AG09309 (cell line): Measurements from ENCODE around the gene NUCB1.
"Not testable (repeated sequence)": the region's sequence is repeated elsewhere in the genome, so short reads cannot be mapped to it uniquely, and the experiment has no call there.

Source experiments
- DNase-seq: peaks from one replicate; pipeline ENCODE4 v3.0.0-alpha.2; 2010; ENCODE audit warnings: low read depth
- H3K4me3 ChIP-seq: 2 replicates; pipeline ENCODE4 v1.5.1; 2011; ENCODE audit warnings: mild to moderate bottlenecking, low read depth, low read length, moderate library complexity; ENCODE audit not compliant: control insufficient read depth
- CTCF ChIP-seq: IDR thresholded peaks from 2 replicates; pipeline ENCODE4 v1.5.1; 2011; ENCODE audit warnings: mild to moderate bottlenecking, low read depth, low read length, inconsistent platforms; ENCODE audit not compliant: insufficient read depth, control insufficient read depth; ENCODE audit errors: missing control alignments

The NUCB1 gene

GRCh38 chr19:48897181-48897580, 2.9 kb upstream of the NUCB1 start:
- DNase-seq = no peak
- H3K4me3 ChIP-seq = no peak overlapping the region
- TF ChIP-seq CTCF = no peak

- H3K4me3 ChIP-seq = peak overlapping the region; percentile 55
- DNase-seq = not testable (repeated sequence)
Observed at GRCh38 chr19:48899386-48899749, 744 bp upstream of the NUCB1 start.

GRCh38 chr19:48900477-48901406, 630 bp downstream of the NUCB1 start:
- DNase-seq = no peak
- H3K4me3 ChIP-seq = peak overlapping the region; percentile 55
- TF ChIP-seq CTCF = no peak

GRCh38 chr19:48902291-48902690, 2.2 kb downstream of the NUCB1 start:
- H3K4me3 ChIP-seq, DNase-seq: not testable (repeated sequence)

- H3K4me3 ChIP-seq, DNase-seq: not testable (repeated sequence)
Observed at GRCh38 chr19:48903788-48904187, 3.7 kb downstream of the NUCB1 start.

- no peak for TF ChIP-seq CTCF
- no peak overlapping the region for H3K4me3 ChIP-seq
Observed at GRCh38 chr19:48905664-48906063, 5.6 kb downstream of the NUCB1 start.

GRCh38 chr19:48906324-48906723, 6.2 kb downstream of the NUCB1 start:
- no peak for DNase-seq
- no peak overlapping the region for H3K4me3 ChIP-seq
- TF ChIP-seq CTCF = no peak

More at GRCh38 chr19:48905664-48906063, 5.6 kb downstream of the NUCB1 start:
- DNase-seq = no peak

GRCh38 chr19:48907671-48908070, 7.6 kb downstream of the NUCB1 start:
- no peak overlapping the region for H3K4me3 ChIP-seq
- DNase-seq = no peak
- TF ChIP-seq CTCF = no peak

- DNase-seq = not testable (repeated sequence)
Observed at GRCh38 chr19:48909424-48910077, 9.4 kb downstream of the NUCB1 start.

More at GRCh38 chr19:48909424-48910077, 9.4 kb downstream of the NUCB1 start:
- H3K4me3 ChIP-seq = not testable (repeated sequence)
